Mucosa of descending colon (tissue), 3 donors: ENCODE measurements around the gene EPS8L3. TPM values are rescaled to one million over a fixed set of nuclear protein-coding genes. Genes with fewer than 3 reads are reported as not detected.

ENCODE experiments used
- ATAC-seq: fragments of 200-7000 bp; cut with Tn5 transposase; one replicate; pipeline ENCODE4 v1.9.1; 2020; ENCODE audit warnings: mild to moderate bottlenecking, moderate library complexity
- DNase-seq, 3 donors: peaks; one replicate each; pipeline ENCODE4 v3.0.0-alpha.2; 2020
- H3K36me3 ChIP-seq: fragments of 200-600 bp; one replicate; pipeline ENCODE4 v1.8.0; 2021; ENCODE audit warnings: low read depth, mild to moderate bottlenecking
- H3K4me1 ChIP-seq: fragments of 200-600 bp; one replicate; pipeline ENCODE4 v1.8.0; 2021; ENCODE audit warnings: low read depth, mild to moderate bottlenecking
- H3K4me3 ChIP-seq: fragments of 200-600 bp; one replicate; pipeline ENCODE4 v1.8.0; 2021; ENCODE audit warnings: mild to moderate bottlenecking
- H3K9me3 ChIP-seq: fragments of 200-600 bp; one replicate; pipeline ENCODE4 v1.8.0; 2021; ENCODE audit warnings: mild to moderate bottlenecking
- CTCF ChIP-seq: fragments of 200-600 bp; IDR thresholded peaks from one replicate; pipeline ENCODE4 v1.8.0; 2022; ENCODE audit warnings: antibody characterized with exemption, mild to moderate bottlenecking
- intact Hi-C, 2 donors: fragments of 100-400 bp; cut with DNase I in 1 of 2; cut with micrococcal nuclease in 1 of 2; formaldehyde crosslinking; loops; one replicate each; pipeline versions ENCODE4 v1.11.0 to v1.11.1; 2022; cut with DNase I, micrococcal nuclease
- long read RNA-seq, 2 donors: library from polyadenylated mRNA; unstranded; transcript quantifications; one replicate each; pipeline ENCODE4 v2.0.0, GENCODE V29; 2019 to 2021
- total RNA-seq, 3 donors: library from RNA; stranded (reverse); fragmentation: NEBNext Ultra II Directional in 2 of 3; extraction: Animal tissue kit (Norgen Biotek cat#: 25700) in 2 of 3; gene quantifications; one replicate each; pipeline versions ENCODE4 v1.2.1 to v1.2.4, GENCODE V29; 2021 to 2023
- donor health status: DM: no; HTN: no; CAD: no; lungs with moderate emphysema.
- donor health status: DM: no; HTN: no; CAD: no.
- donor health status: DM: no; HTN: yes; CAD: no.

Gene EPS8L3
- total RNA-seq, result 100 to 1,000 TPM; 211 to 539 (median 356) TPM
- long read RNA-seq, donor 1, transcript EPS8L3-202 (19 exons, 1,971 nt), result major isoform, 21 of 161 reads
- long read RNA-seq, donor 1, transcript EPS8L3-201 (19 exons, 2,130 nt), result minor isoform, 8 of 161 reads
- long read RNA-seq, donor 1, transcript EPS8L3-203 (19 exons, 2,325 nt), result minor isoform, 15 of 161 reads
- long read RNA-seq, donor 1, partial matches to known transcripts, result 45 of 161 reads
- long read RNA-seq, donor 1, other reads (novel, unspliced or antisense), result 72 of 161 reads
- long read RNA-seq, donor 2, transcript EPS8L3-202 (19 exons, 1,971 nt), result major isoform, 38 of 131 reads
- long read RNA-seq, donor 2, transcript EPS8L3-203 (19 exons, 2,325 nt), result minor isoform, 22 of 131 reads
- long read RNA-seq, donor 2, transcript EPS8L3-201 (19 exons, 2,130 nt), result minor isoform, 11 of 131 reads
- long read RNA-seq, donor 2, partial matches to known transcripts, result 15 of 131 reads
- long read RNA-seq, donor 2, other reads (novel, unspliced or antisense), result 45 of 131 reads

- Histone ChIP-seq H3K4me3 (peak within 1 kb of the TSS; percentile 55), H3K4me1 (peaks cover 32% of the 10 kb centered on the region)
Measured at GRCh38 chr1:109763646-109764415, at the start of gene EPS8L3. EPS8L3 (minus strand) TSS chr1:109763923; CDS start chr1:109761749, 2,174 bp downstream.

GRCh38 chr1:109812691-109813393 lies 49.1 kb upstream of the EPS8L3 start:
- Histone ChIP-seq H3K4me3 (no peak overlapping the region), H3K4me1 (no peaks in the 10 kb centered on the region), H3K36me3 (no peaks in the 10 kb centered on the region), H3K9me3 (peaks cover 4% of the 10 kb centered on the region)
- no peak for TF ChIP-seq CTCF
- intact Hi-C loops, result no loop called here
- DNase-seq (no peak), ATAC-seq (no peak)

More at GRCh38 chr1:109763646-109764415, at the start of gene EPS8L3:
- ATAC-seq, result peak; percentile 89
- intact Hi-C loops, result loop anchor here in 1 of 2 donors (10.0 kb wide), 1 partner anchor 219 kb away; the partner anchor contains the start of gene GNAI3
- Histone ChIP-seq H3K9me3 (no peaks in the 10 kb centered on the region), H3K36me3 (no peaks in the 10 kb centered on the region)
- no peak for TF ChIP-seq CTCF
- DNase-seq, result peak; percentile 93 to 97 (median 94)

GRCh38 chr1:109808703-109809102 lies 45.0 kb upstream of the EPS8L3 start:
- Histone ChIP-seq H3K4me1 (no peaks in the 10 kb centered on the region), H3K4me3 (no peak overlapping the region), H3K36me3 (no peaks in the 10 kb centered on the region), H3K9me3 (no peaks in the 10 kb centered on the region)
- ATAC-seq (no peak), DNase-seq (no peak)
- TF ChIP-seq CTCF, result no peak
- intact Hi-C loops, result no loop called here

GRCh38 chr1:109807822-109808680 lies 44.3 kb upstream of the EPS8L3 start:
- Histone ChIP-seq H3K36me3 (no peaks in the 10 kb centered on the region), H3K4me3 (no peak overlapping the region), H3K4me1 (no peaks in the 10 kb centered on the region), H3K9me3 (no peaks in the 10 kb centered on the region)
- no peak for TF ChIP-seq CTCF
- ATAC-seq, result no peak
- intact Hi-C loops, result no loop called here
- no peak for DNase-seq
